Liver (tissue), 3 donors: ENCODE measurements around the gene PACSIN2.

Source experiments
- EGR1 ChIP-seq, 2 donors: IDR thresholded peaks; 2 replicates each; pipeline ENCODE4 v1.6.1; 2016 to 2018; ENCODE audit warnings: antibody characterized with exemption in 2 of 2, low read depth in 2 of 2
- MAX ChIP-seq: IDR thresholded peaks from 2 replicates; pipeline ENCODE4 v1.6.1; 2016; ENCODE audit warnings: antibody characterized with exemption
- SP1 ChIP-seq: IDR thresholded peaks from 2 replicates; pipeline ENCODE4 v1.6.1; 2018; ENCODE audit warnings: antibody characterized with exemption, mild to moderate bottlenecking
- YY1 ChIP-seq: IDR thresholded peaks from 2 replicates; pipeline ENCODE4 v1.6.1; 2016; ENCODE audit warnings: antibody characterized with exemption, mild to moderate bottlenecking
- TF ChIP-seq, protein P1 (sequence below): IDR thresholded peaks from 2 replicates; pipeline ENCODE4 v1.6.1; 2016; ENCODE audit warnings: antibody characterized with exemption, mild to moderate bottlenecking
- TF ChIP-seq, protein P2 (sequence below): fragments of 150-350 bp; IDR thresholded peaks from 2 replicates; pipeline ENCODE4 v1.5.1; 2017; ENCODE audit warnings: improper control_type of control experiment, low read depth, low read length; ENCODE audit not compliant: missing input control
- TF ChIP-seq, protein P3 (sequence below): IDR thresholded peaks from 2 replicates; pipeline ENCODE4 v1.6.1; 2016; ENCODE audit warnings: antibody characterized with exemption
- donor health status: healthy.
- donor health status: healthy.

GRCh38 chr22:43042101-43042780, 27.3 kb upstream of the PACSIN2 start:
- TF ChIP-seq, protein P1, sequence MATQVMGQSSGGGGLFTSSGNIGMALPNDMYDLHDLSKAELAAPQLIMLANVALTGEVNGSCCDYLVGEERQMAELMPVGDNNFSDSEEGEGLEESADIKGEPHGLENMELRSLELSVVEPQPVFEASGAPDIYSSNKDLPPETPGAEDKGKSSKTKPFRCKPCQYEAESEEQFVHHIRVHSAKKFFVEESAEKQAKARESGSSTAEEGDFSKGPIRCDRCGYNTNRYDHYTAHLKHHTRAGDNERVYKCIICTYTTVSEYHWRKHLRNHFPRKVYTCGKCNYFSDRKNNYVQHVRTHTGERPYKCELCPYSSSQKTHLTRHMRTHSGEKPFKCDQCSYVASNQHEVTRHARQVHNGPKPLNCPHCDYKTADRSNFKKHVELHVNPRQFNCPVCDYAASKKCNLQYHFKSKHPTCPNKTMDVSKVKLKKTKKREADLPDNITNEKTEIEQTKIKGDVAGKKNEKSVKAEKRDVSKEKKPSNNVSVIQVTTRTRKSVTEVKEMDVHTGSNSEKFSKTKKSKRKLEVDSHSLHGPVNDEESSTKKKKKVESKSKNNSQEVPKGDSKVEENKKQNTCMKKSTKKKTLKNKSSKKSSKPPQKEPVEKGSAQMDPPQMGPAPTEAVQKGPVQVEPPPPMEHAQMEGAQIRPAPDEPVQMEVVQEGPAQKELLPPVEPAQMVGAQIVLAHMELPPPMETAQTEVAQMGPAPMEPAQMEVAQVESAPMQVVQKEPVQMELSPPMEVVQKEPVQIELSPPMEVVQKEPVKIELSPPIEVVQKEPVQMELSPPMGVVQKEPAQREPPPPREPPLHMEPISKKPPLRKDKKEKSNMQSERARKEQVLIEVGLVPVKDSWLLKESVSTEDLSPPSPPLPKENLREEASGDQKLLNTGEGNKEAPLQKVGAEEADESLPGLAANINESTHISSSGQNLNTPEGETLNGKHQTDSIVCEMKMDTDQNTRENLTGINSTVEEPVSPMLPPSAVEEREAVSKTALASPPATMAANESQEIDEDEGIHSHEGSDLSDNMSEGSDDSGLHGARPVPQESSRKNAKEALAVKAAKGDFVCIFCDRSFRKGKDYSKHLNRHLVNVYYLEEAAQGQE, result no peak
- TF ChIP-seq, protein P2, sequence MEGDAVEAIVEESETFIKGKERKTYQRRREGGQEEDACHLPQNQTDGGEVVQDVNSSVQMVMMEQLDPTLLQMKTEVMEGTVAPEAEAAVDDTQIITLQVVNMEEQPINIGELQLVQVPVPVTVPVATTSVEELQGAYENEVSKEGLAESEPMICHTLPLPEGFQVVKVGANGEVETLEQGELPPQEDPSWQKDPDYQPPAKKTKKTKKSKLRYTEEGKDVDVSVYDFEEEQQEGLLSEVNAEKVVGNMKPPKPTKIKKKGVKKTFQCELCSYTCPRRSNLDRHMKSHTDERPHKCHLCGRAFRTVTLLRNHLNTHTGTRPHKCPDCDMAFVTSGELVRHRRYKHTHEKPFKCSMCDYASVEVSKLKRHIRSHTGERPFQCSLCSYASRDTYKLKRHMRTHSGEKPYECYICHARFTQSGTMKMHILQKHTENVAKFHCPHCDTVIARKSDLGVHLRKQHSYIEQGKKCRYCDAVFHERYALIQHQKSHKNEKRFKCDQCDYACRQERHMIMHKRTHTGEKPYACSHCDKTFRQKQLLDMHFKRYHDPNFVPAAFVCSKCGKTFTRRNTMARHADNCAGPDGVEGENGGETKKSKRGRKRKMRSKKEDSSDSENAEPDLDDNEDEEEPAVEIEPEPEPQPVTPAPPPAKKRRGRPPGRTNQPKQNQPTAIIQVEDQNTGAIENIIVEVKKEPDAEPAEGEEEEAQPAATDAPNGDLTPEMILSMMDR, result no peak
- TF ChIP-seq EGR1 (IDR thresholded peaks at IDR 0.05; ENCODE audit: low read depth in 2 of 2) (no peak), MAX (no peak), SP1 (no peak), YY1 (no peak)
- TF ChIP-seq, protein P3, sequence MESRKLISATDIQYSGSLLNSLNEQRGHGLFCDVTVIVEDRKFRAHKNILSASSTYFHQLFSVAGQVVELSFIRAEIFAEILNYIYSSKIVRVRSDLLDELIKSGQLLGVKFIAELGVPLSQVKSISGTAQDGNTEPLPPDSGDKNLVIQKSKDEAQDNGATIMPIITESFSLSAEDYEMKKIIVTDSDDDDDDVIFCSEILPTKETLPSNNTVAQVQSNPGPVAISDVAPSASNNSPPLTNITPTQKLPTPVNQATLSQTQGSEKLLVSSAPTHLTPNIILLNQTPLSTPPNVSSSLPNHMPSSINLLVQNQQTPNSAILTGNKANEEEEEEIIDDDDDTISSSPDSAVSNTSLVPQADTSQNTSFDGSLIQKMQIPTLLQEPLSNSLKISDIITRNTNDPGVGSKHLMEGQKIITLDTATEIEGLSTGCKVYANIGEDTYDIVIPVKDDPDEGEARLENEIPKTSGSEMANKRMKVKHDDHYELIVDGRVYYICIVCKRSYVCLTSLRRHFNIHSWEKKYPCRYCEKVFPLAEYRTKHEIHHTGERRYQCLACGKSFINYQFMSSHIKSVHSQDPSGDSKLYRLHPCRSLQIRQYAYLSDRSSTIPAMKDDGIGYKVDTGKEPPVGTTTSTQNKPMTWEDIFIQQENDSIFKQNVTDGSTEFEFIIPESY, result no peak
